H1 (cell line): ENCODE measurements around the gene SMG1. TPM values are rescaled to one million over a fixed set of nuclear protein-coding genes. Genes with fewer than 3 reads are reported as not detected.

Experiments used
- BACH1 ChIP-seq: IDR thresholded peaks from 2 replicates; pipeline ENCODE4 v1.6.1; 2012; ENCODE audit warnings: low read length, improper control_type of control experiment
- CHD1 ChIP-seq: IDR thresholded peaks from 2 replicates; pipeline ENCODE4 v1.6.1; 2012; ENCODE audit warnings: low read depth, low read length, improper control_type of control experiment
- FOSL1 ChIP-seq: IDR thresholded peaks from 2 replicates; pipeline ENCODE4 v1.6.1; 2011; ENCODE audit warnings: mild to moderate bottlenecking, low read depth, low read length, moderate library complexity; ENCODE audit not compliant: insufficient read depth
- KDM1A ChIP-seq: fragments of 200-600, 300-600 bp; sonication (generic); IDR thresholded peaks from 2 replicates; pipeline ENCODE4 v1.7.1; 2016; ENCODE audit warnings: mild to moderate bottlenecking, low read length, borderline replicate concordance
- NANOG ChIP-seq: IDR thresholded peaks from 2 replicates; pipeline ENCODE4 v1.6.1; 2011; ENCODE audit warnings: low read length, low read depth, mild to moderate bottlenecking, inconsistent platforms; ENCODE audit not compliant: insufficient read depth, poor library complexity, severe bottlenecking
- RFX5 ChIP-seq: IDR thresholded peaks from 2 replicates; pipeline ENCODE4 v1.6.1; 2011; ENCODE audit warnings: low read depth, low read length, improper control_type of control experiment, borderline replicate concordance
- SUZ12 ChIP-seq: fragments of 200-600 bp; sonication (generic); IDR thresholded peaks from 2 replicates; pipeline ENCODE4 v1.6.1; 2012; ENCODE audit warnings: mild to moderate bottlenecking, inconsistent platforms, low read length, moderate library complexity, mixed read lengths
- TAF1 ChIP-seq: IDR thresholded peaks from 2 replicates; pipeline ENCODE4 v1.6.1; 2011; ENCODE audit warnings: mild to moderate bottlenecking, low read depth, low read length
- polyA plus RNA-seq, 7 experiments: library from polyadenylated mRNA; depleted of rRNA in 3 of 7; stranded (reverse) in 5 of 7; unstranded in 2 of 7; fragments of >200 nt in 5 of 7; fragments of 200-250 nt in 2 of 7; gene quantifications; 1 replicate in 5 of 7; 2 replicates in 1 of 7; 4 replicates in 1 of 7; pipeline versions ENCODE4 v1.2.1 to v1.2.3, GENCODE V29; 2011 to 2013; ENCODE audit warnings: missing spikeins in 2 of 7, mixed read lengths in 2 of 7
- total RNA-seq: library from RNA; stranded (reverse); fragmentation: NEBNext Ultra II Directional; extraction: Animal tissue kit (Norgen Biotek cat#: 25700); gene quantifications from 2 replicates; pipeline ENCODE4 v1.2.1, GENCODE V29; 2021
- TF ChIP-seq, protein P1 (sequence below): fragments of 300-600 bp; sonication (generic); IDR thresholded peaks from 2 replicates; pipeline ENCODE4 v1.7.1; 2012; ENCODE audit warnings: low read length, moderate library complexity, mild to moderate bottlenecking, inconsistent platforms; ENCODE audit not compliant: insufficient replicate concordance

SMG1 gene
- total and polyA plus RNA-seq, 2 of the 8 experiments (the other 6 are each of a cell fraction or from before 2014, with no cell fraction given), result 14.9 to 90.6 TPM

DNA sequence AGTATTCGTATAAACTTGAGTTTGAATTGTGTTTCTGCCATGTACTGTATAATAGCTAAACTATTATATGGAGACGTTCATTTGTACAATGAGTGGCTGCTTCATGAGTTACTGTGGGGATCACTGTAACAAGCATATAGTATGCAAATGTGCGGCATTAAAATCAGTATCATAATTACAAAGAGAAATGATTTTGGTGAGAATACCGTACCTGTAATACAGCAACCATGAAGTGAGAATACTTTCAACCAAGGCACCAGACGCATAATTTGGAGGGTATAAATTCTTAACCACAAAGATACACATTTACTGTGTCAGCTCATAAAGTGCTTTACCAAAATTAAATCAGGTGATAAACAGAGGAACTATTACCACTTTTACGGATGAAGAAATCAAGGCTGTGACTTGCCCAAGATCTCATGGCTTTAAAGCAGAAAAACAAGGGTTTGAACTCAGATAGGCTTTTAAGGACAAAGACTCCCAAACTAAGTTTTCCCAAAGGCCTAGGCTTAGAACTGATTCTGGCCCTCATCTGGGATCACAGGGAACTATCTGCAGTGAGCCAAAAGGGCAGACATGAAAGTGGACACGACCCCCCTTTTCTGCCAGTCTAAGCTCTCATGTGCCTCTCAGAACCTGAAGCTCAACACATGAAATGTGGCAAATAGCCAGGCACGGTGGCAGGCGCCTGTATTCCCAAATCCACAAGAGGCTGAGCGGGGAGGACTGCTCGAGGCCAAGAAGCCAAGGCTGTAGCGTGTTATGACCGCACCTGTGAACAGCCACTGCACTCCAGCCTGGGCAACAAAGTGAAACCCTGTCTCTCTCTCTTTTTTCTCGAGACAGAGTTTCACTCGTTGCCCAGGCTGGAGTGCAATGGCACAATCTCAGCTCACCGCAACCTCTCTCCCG is 142.5 kb downstream of the SMG1 start (continued):
- TF ChIP-seq, protein P1, sequence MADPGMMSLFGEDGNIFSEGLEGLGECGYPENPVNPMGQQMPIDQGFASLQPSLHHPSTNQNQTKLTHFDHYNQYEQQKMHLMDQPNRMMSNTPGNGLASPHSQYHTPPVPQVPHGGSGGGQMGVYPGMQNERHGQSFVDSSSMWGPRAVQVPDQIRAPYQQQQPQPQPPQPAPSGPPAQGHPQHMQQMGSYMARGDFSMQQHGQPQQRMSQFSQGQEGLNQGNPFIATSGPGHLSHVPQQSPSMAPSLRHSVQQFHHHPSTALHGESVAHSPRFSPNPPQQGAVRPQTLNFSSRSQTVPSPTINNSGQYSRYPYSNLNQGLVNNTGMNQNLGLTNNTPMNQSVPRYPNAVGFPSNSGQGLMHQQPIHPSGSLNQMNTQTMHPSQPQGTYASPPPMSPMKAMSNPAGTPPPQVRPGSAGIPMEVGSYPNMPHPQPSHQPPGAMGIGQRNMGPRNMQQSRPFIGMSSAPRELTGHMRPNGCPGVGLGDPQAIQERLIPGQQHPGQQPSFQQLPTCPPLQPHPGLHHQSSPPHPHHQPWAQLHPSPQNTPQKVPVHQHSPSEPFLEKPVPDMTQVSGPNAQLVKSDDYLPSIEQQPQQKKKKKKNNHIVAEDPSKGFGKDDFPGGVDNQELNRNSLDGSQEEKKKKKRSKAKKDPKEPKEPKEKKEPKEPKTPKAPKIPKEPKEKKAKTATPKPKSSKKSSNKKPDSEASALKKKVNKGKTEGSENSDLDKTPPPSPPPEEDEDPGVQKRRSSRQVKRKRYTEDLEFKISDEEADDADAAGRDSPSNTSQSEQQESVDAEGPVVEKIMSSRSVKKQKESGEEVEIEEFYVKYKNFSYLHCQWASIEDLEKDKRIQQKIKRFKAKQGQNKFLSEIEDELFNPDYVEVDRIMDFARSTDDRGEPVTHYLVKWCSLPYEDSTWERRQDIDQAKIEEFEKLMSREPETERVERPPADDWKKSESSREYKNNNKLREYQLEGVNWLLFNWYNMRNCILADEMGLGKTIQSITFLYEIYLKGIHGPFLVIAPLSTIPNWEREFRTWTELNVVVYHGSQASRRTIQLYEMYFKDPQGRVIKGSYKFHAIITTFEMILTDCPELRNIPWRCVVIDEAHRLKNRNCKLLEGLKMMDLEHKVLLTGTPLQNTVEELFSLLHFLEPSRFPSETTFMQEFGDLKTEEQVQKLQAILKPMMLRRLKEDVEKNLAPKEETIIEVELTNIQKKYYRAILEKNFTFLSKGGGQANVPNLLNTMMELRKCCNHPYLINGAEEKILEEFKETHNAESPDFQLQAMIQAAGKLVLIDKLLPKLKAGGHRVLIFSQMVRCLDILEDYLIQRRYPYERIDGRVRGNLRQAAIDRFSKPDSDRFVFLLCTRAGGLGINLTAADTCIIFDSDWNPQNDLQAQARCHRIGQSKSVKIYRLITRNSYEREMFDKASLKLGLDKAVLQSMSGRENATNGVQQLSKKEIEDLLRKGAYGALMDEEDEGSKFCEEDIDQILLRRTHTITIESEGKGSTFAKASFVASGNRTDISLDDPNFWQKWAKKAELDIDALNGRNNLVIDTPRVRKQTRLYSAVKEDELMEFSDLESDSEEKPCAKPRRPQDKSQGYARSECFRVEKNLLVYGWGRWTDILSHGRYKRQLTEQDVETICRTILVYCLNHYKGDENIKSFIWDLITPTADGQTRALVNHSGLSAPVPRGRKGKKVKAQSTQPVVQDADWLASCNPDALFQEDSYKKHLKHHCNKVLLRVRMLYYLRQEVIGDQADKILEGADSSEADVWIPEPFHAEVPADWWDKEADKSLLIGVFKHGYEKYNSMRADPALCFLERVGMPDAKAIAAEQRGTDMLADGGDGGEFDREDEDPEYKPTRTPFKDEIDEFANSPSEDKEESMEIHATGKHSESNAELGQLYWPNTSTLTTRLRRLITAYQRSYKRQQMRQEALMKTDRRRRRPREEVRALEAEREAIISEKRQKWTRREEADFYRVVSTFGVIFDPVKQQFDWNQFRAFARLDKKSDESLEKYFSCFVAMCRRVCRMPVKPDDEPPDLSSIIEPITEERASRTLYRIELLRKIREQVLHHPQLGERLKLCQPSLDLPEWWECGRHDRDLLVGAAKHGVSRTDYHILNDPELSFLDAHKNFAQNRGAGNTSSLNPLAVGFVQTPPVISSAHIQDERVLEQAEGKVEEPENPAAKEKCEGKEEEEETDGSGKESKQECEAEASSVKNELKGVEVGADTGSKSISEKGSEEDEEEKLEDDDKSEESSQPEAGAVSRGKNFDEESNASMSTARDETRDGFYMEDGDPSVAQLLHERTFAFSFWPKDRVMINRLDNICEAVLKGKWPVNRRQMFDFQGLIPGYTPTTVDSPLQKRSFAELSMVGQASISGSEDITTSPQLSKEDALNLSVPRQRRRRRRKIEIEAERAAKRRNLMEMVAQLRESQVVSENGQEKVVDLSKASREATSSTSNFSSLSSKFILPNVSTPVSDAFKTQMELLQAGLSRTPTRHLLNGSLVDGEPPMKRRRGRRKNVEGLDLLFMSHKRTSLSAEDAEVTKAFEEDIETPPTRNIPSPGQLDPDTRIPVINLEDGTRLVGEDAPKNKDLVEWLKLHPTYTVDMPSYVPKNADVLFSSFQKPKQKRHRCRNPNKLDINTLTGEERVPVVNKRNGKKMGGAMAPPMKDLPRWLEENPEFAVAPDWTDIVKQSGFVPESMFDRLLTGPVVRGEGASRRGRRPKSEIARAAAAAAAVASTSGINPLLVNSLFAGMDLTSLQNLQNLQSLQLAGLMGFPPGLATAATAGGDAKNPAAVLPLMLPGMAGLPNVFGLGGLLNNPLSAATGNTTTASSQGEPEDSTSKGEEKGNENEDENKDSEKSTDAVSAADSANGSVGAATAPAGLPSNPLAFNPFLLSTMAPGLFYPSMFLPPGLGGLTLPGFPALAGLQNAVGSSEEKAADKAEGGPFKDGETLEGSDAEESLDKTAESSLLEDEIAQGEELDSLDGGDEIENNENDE, result no peak
- TF ChIP-seq SUZ12, result no peak
- TF ChIP-seq CHD1, result no peak
- TF ChIP-seq TAF1, result no peak
- TF ChIP-seq FOSL1, result no peak
- no peak for TF ChIP-seq RFX5
- no peak for TF ChIP-seq KDM1A
- no peak for TF ChIP-seq NANOG
- no peak for TF ChIP-seq BACH1
